ENCODE measurements around the gene SERPINH1. TPM values are rescaled to one million over a fixed set of nuclear protein-coding genes. Genes with fewer than 3 reads are reported as not detected.

The SERPINH1 gene
- total and polyA plus RNA-seq, 2 donors (not counting 1 experiment from before 2014, with no cell fraction given): 3.0 to 5.7 TPM

DNA sequence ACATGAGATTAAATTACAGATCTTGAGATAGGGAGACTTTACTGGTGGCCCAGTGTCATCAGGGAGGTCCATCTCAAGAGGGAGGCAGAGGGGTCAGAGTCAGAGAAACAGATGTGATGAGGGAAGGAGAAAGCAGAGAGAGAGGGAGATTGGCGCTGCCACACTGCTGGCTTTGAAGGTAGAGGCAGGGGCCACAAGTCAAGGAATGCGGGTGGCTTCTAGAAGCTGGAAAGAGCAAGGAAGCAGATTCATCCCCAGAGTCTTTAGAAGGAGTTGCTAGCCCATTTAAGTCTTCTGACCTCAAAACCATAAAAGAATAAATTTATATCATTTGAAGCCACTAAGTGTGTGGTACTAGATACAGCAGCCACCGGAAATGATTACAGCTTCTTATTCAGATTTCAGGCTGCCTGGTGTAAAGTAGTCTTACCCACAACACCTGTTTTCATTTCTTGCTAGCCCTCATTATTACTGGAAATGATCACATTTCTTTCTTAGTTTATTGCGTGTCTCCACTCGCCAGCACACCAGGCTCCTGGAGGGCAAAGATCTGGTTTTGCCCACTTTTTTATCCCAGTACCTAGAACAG is 12.6 kb upstream of the SERPINH1 start:
- CTCF ChIA-PET: interaction anchor here (1.0 to 2.0 kb wide), 5 partner anchors 41 to 769 kb away, joined by 3 to 4 read pairs (median 3); no protein-coding TSS in a partner anchor
- Mint-ChIP-seq H3K9me3 (ENCODE audit: insufficient read depth) (no peaks in the 10 kb centered on the region), H3K27me3 (peaks cover 14% of the 10 kb centered on the region), H3K4me3 (no peak overlapping the region), H3K27ac (no peak overlapping the region), H3K4me1 (no peaks in the 10 kb centered on the region)
- Histone ChIP-seq H2AFZ (ENCODE audit: insufficient read depth, low read depth, low read length, poor library complexity, severe bottlenecking) (no peak overlapping the region), H3K27ac (ENCODE audit: low read length in 2 of 2) (no peak overlapping the region), H3K9me3 (ENCODE audit: control extremely low read depth in 1 of 3, control insufficient read depth in 2 of 3, insufficient read depth in 1 of 3, low read length in 2 of 3) (peaks cover 0 to 3% (median 0%) of the 10 kb centered on the region in 3 donors), H3K4me3 (ENCODE audit: control extremely low read depth in 1 of 5, extremely low read depth in 1 of 5, insufficient read depth in 1 of 5, low read depth in 2 of 5, low read length in 4 of 5) (no peak overlapping the region), H3K27me3 (replicated peaks in 1 of 4; ENCODE audit: control extremely low read depth in 1 of 4, control insufficient read depth in 3 of 4, insufficient read depth in 4 of 4, low read length in 3 of 4) (peaks cover 0 to 14% (median 5%) of the 10 kb centered on the region in 4 experiments), H4K20me1 (ENCODE audit: control insufficient read depth, insufficient read depth, low read length, poor library complexity, severe bottlenecking) (no peaks in the 10 kb centered on the region), H3K79me2 (ENCODE audit: control insufficient read depth, insufficient read depth, low read length) (no peaks in the 10 kb centered on the region), H3K36me3 (replicated peaks in 1 of 2; ENCODE audit: control extremely low read depth in 1 of 2, control insufficient read depth in 1 of 2, extremely low read depth in 1 of 2, insufficient read depth in 2 of 2, low read length in 1 of 2) (no peaks in the 10 kb centered on the region), H3K4me1 (ENCODE audit: control insufficient read depth in 2 of 2, insufficient read depth in 2 of 2, low read length in 2 of 2) (no peaks in the 10 kb centered on the region), H3K4me2 (replicated peaks; ENCODE audit: low read depth, low read length, poor library complexity, severe bottlenecking) (no peak overlapping the region), H3K9ac (ENCODE audit: low read length) (no peak overlapping the region)
- POLR2A ChIA-PET: no interaction called here
- intact Hi-C loops (cut with micrococcal nuclease): no loop called here
- DNase-seq (no peak), ATAC-seq (ENCODE audit: low read depth) (no peak)
- 85% methylated on average over 3 of the region's 5 CpGs for WGBS (ENCODE audit: insufficient coverage)
- TF ChIP-seq, protein P1, sequence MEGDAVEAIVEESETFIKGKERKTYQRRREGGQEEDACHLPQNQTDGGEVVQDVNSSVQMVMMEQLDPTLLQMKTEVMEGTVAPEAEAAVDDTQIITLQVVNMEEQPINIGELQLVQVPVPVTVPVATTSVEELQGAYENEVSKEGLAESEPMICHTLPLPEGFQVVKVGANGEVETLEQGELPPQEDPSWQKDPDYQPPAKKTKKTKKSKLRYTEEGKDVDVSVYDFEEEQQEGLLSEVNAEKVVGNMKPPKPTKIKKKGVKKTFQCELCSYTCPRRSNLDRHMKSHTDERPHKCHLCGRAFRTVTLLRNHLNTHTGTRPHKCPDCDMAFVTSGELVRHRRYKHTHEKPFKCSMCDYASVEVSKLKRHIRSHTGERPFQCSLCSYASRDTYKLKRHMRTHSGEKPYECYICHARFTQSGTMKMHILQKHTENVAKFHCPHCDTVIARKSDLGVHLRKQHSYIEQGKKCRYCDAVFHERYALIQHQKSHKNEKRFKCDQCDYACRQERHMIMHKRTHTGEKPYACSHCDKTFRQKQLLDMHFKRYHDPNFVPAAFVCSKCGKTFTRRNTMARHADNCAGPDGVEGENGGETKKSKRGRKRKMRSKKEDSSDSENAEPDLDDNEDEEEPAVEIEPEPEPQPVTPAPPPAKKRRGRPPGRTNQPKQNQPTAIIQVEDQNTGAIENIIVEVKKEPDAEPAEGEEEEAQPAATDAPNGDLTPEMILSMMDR (IDR thresholded peaks at IDR 0.05): no peak
- no peak for TF ChIP-seq EZH2 (IDR thresholded peaks at IDR 0.05; ENCODE audit: borderline replicate concordance, insufficient read depth, low read depth, low read length, poor library complexity, severe bottlenecking)

DNA sequence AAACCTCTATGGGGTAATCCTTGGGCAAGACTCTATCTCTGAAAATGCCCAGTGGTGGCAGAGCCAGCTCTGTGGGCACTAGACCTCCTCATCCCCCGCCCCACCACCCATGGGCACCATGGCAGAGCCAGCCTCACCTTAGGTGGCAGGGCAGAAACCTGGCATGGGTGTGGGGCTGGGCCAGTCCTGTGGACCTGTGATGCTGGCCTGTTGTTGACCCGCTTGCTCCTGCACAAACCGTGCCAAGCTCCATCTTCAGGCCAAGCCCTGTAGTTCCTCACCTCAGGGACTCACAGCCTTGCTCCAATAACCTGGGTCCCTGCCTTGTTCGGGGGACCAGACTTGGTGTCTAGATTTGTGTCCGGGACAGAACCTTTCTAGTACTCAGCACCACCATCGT is 8.9 kb upstream of the SERPINH1 start:
- TF ChIP-seq EZH2 (IDR thresholded peaks at IDR 0.05; ENCODE audit: borderline replicate concordance, insufficient read depth, low read depth, low read length, poor library complexity, severe bottlenecking): no peak
- TF ChIP-seq, protein P1 (IDR thresholded peaks at IDR 0.05): no peak
- ChIA-PET CTCF (interaction anchor here (0.8 to 1.8 kb wide), 2 partner anchors 8 to 20 kb away, joined by 3 to 6 read pairs; partner anchors contain the start of gene SERPINH1), POLR2A (no interaction called here)
- H3K9me3 Mint-ChIP-seq (ENCODE audit: insufficient read depth): no peaks in the 10 kb centered on the region
- H3K9me3 ChIP-seq (ENCODE audit: control extremely low read depth in 1 of 3, control insufficient read depth in 2 of 3, insufficient read depth in 1 of 3, low read length in 2 of 3): peaks cover 0 to 3% (median 0%) of the 10 kb centered on the region in 3 donors
- no peak overlapping the region for H3K4me2 ChIP-seq (replicated peaks; ENCODE audit: low read depth, low read length, poor library complexity, severe bottlenecking)
- no peak overlapping the region for H2AFZ ChIP-seq (ENCODE audit: insufficient read depth, low read depth, low read length, poor library complexity, severe bottlenecking)
- H3K9ac ChIP-seq (ENCODE audit: low read length): no peak overlapping the region
- H3K4me1 ChIP-seq (ENCODE audit: control insufficient read depth in 2 of 2, insufficient read depth in 2 of 2, low read length in 2 of 2): no peaks in the 10 kb centered on the region
- H3K79me2 ChIP-seq (ENCODE audit: control insufficient read depth, insufficient read depth, low read length): no peaks in the 10 kb centered on the region
- peaks cover 0 to 1% (median 0%) of the 10 kb centered on the region in 4 experiments for H3K27me3 ChIP-seq (replicated peaks in 1 of 4; ENCODE audit: control extremely low read depth in 1 of 4, control insufficient read depth in 3 of 4, insufficient read depth in 4 of 4, low read length in 3 of 4)
- H3K36me3 ChIP-seq (replicated peaks in 1 of 2; ENCODE audit: control extremely low read depth in 1 of 2, control insufficient read depth in 1 of 2, extremely low read depth in 1 of 2, insufficient read depth in 2 of 2, low read length in 1 of 2): no peaks in the 10 kb centered on the region
- peaks cover 8% of the 10 kb centered on the region for H3K27me3 Mint-ChIP-seq
- ATAC-seq (ENCODE audit: low read depth) (no peak), DNase-seq (no peak)
- no peaks in the 10 kb centered on the region for H4K20me1 ChIP-seq (ENCODE audit: control insufficient read depth, insufficient read depth, low read length, poor library complexity, severe bottlenecking)
- 97% methylated on average over 6 of the region's 6 CpGs for WGBS (ENCODE audit: insufficient coverage)
- H3K4me3 ChIP-seq (ENCODE audit: control extremely low read depth in 1 of 5, extremely low read depth in 1 of 5, insufficient read depth in 1 of 5, low read depth in 2 of 5, low read length in 4 of 5): no peak overlapping the region
- H3K4me1 Mint-ChIP-seq: no peaks in the 10 kb centered on the region
- no peak overlapping the region for H3K27ac ChIP-seq (ENCODE audit: low read length in 2 of 2)
- intact Hi-C loops (cut with micrococcal nuclease): no loop called here
- H3K27ac Mint-ChIP-seq: no peak overlapping the region
- no peak overlapping the region for H3K4me3 Mint-ChIP-seq
